ENCODE measurements around the gene HCRT. TPM values are rescaled to one million over a fixed set of nuclear protein-coding genes. Genes with fewer than 3 reads are reported as not detected.
"Not testable (repeated sequence)": the region's sequence is repeated elsewhere in the genome, so short reads cannot be mapped to it uniquely, and the experiment has no call there.

HCRT gene
- total RNA-seq, 1 donor: not detected

- no peak for TF ChIP-seq CTCF (IDR thresholded peaks at IDR 0.05; ENCODE audit: insufficient read depth, low read depth, low read length)
- no peak for DNase-seq (ENCODE audit: low read depth)
- no peak overlapping the region for H3K4me3 ChIP-seq (ENCODE audit: low read depth, low read length)
Measured at GRCh38 chr17:42159796-42160530, 25.3 kb downstream of the HCRT start.

GRCh38 chr17:42155614-42156045 lies 29.6 kb downstream of the HCRT start:
- H3K4me3 ChIP-seq (ENCODE audit: low read depth, low read length): peak overlapping the region; percentile 96
- DNase-seq (ENCODE audit: low read depth): no peak
- no peak for TF ChIP-seq CTCF (IDR thresholded peaks at IDR 0.05; ENCODE audit: insufficient read depth, low read depth, low read length)

- peak; percentile 59 for DNase-seq (ENCODE audit: low read depth)
- TF ChIP-seq CTCF (IDR thresholded peaks at IDR 0.05; ENCODE audit: insufficient read depth, low read depth, low read length): no peak
- peak overlapping the region; percentile 96 for H3K4me3 ChIP-seq (ENCODE audit: low read depth, low read length)
Measured at GRCh38 chr17:42153919-42154742, 31.1 kb downstream of the HCRT start.

GRCh38 chr17:42146911-42147607 lies 38.2 kb downstream of the HCRT start:
- no peak overlapping the region for H3K4me3 ChIP-seq (ENCODE audit: low read depth, low read length)
- TF ChIP-seq CTCF (IDR thresholded peaks at IDR 0.05; ENCODE audit: insufficient read depth, low read depth, low read length): no peak
- no peak for DNase-seq (ENCODE audit: low read depth)

DNA sequence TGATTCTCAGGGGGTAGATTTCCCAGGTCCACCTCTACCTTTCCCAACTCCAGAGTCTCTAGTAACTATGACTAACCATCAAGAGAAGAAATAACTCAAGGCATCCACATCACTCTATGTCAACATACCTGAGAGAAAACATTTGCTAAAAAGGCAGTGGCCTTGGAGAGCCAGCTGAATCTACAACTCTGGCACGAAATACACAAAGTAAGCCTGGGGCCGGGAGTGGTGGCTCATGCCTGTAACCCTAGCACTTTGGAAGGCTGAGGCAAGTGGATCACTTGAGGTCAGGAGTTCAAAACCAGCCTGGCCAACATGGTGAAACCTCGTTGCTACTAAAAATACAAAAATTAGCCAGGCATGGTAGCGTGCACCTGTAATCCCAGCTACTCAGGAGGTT lies 42.1 kb downstream of the HCRT start:
- DNase-seq (ENCODE audit: low read depth); H3K4me3 ChIP-seq (ENCODE audit: low read depth, low read length): not testable (repeated sequence)

- peak; percentile 29 for DNase-seq (ENCODE audit: low read depth)
- H3K4me3 ChIP-seq (ENCODE audit: low read depth, low read length): no peak overlapping the region
- no peak for TF ChIP-seq CTCF (IDR thresholded peaks at IDR 0.05; ENCODE audit: insufficient read depth, low read depth, low read length)
Measured at GRCh38 chr17:42142371-42142896, 42.8 kb downstream of the HCRT start.

- no peak for DNase-seq (ENCODE audit: low read depth)
- no peak for TF ChIP-seq CTCF (IDR thresholded peaks at IDR 0.05; ENCODE audit: insufficient read depth, low read depth, low read length)
- no peak overlapping the region for H3K4me3 ChIP-seq (ENCODE audit: low read depth, low read length)
Measured at GRCh38 chr17:42141382-42141781, 43.9 kb downstream of the HCRT start.

DNA sequence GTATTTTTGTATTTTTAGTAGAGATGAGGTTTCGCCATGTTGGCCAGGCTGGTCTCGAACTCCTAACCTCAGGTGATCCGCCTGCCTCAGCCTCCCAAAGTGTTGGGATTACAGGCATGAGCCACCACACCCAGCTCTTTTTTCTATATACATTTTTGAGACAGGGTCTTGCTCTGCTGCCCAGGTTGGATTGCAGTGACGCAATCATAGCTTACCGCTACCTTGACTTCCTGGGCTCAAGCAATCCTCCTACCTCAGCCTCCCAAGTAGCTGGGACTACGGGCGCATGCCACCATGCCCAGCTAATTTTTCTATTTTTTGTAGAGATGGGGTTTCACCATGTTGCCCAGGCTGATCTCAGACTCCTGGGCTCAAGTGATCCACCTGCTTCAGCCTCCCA lies 44.6 kb downstream of the HCRT start:
- DNase-seq (ENCODE audit: low read depth): not testable (repeated sequence)

More for the DNA sequence above, 44.6 kb downstream of the HCRT start:
- not testable (repeated sequence) for H3K4me3 ChIP-seq (ENCODE audit: low read depth, low read length)

All from fibroblast of villous mesenchyme (primary cell).